ENCODE measurements around the gene GABRG3.

Gene GABRG3

DNA sequence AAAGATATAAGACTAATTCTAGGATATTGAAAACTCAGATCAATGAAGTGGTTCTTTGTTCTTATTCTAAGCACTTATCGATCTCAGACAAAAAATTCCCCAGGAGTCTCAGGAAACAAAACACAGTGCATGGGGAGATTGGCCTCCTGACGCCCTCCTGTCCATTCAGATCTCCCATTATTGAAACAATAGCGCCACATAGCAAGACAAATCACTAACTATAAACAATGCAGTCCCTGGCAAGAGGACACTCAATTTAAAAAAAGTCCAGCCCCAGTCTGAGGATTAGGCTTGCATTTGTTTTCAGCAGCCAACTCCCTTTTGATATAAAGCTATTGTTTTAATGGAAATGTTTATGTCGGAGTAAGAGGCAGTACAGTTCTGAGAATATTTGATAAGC, 528.2 kb downstream of the GABRG3 start:
- TF ChIP-seq, protein P1, sequence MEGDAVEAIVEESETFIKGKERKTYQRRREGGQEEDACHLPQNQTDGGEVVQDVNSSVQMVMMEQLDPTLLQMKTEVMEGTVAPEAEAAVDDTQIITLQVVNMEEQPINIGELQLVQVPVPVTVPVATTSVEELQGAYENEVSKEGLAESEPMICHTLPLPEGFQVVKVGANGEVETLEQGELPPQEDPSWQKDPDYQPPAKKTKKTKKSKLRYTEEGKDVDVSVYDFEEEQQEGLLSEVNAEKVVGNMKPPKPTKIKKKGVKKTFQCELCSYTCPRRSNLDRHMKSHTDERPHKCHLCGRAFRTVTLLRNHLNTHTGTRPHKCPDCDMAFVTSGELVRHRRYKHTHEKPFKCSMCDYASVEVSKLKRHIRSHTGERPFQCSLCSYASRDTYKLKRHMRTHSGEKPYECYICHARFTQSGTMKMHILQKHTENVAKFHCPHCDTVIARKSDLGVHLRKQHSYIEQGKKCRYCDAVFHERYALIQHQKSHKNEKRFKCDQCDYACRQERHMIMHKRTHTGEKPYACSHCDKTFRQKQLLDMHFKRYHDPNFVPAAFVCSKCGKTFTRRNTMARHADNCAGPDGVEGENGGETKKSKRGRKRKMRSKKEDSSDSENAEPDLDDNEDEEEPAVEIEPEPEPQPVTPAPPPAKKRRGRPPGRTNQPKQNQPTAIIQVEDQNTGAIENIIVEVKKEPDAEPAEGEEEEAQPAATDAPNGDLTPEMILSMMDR (IDR thresholded peaks at IDR 0.05; ENCODE audit: control insufficient read depth, insufficient read depth, low read depth, low read length, missing control alignments): no peak
- no peak overlapping the region for H3K4me3 ChIP-seq (ENCODE audit: control insufficient read depth, low read depth, low read length)
- no peak for DNase-seq (ENCODE audit: low read depth)

DNA sequence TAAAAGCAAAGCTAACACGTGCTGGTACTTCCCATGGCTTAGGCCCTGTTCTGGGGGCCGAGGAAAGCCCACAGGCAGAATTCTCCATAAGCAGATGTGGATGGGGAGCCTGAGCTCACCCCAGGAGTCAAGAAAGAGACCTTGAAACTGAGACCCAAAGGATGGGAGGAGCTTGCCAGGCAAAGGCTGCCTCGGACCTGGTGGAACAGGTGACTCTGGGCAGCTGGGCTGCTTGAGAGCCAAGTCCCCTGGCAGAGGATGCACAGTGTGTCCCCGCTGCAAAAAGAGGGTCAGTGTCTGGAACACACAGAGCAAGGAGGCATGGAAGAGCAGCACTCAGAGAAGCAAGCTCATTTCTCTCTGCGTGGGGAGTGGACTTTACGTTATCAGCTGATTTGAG, 528.7 kb downstream of the GABRG3 start:
- TF ChIP-seq, protein P1 (IDR thresholded peaks at IDR 0.05; ENCODE audit: control insufficient read depth, insufficient read depth, low read depth, low read length, missing control alignments): no peak
- DNase-seq (ENCODE audit: low read depth): no peak
- H3K4me3 ChIP-seq (ENCODE audit: control insufficient read depth, low read depth, low read length): no peak overlapping the region

DNA sequence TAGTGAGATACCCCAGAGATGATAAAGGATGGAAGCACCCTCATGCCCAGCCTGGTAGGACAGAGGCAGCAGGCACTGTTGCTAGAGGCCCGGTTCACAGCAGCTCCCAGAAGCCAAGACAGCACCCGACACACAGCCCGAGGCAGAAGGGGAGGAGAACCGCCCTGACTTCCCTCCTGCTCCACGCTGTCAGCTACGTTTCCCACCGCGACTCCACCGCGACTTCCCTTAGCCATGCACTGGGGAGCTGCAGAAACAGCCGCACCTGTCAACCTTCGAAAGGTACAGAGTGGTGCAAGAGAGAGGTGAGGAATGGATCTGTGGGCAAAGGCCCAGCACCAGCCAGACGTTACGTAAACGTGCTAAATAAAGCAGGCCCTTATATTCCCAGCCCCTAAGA, 529.2 kb downstream of the GABRG3 start:
- DNase-seq (ENCODE audit: low read depth): no peak

DNA sequence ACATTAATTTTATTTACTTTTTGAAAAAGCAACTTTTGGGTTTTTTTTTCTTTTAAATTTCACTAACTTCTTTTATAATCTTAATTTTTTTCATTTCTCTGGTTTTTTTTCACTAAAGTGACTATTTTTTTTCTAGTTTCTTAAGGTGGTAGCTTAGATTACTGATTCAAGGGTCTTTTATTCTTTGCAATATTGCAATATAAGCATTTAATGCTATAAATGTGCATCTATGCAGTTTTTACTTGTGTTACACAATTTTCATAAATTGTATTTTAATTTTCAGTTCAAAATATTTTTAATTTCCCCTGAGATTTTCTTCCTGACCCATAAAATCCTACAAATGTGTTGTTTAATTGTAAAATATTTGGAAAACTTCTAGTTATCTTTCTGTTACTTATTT, 535.8 kb downstream of the GABRG3 start:
- no peak for DNase-seq (ENCODE audit: low read depth)
- TF ChIP-seq, protein P1 (IDR thresholded peaks at IDR 0.05; ENCODE audit: control insufficient read depth, insufficient read depth, low read depth, low read length, missing control alignments): no peak
- H3K4me3 ChIP-seq (ENCODE audit: control insufficient read depth, low read depth, low read length): no peak overlapping the region

More for the DNA sequence above, 529.2 kb downstream of the GABRG3 start:
- TF ChIP-seq, protein P1 (IDR thresholded peaks at IDR 0.05; ENCODE audit: control insufficient read depth, insufficient read depth, low read depth, low read length, missing control alignments): no peak
- H3K4me3 ChIP-seq (ENCODE audit: control insufficient read depth, low read depth, low read length): no peak overlapping the region

DNA sequence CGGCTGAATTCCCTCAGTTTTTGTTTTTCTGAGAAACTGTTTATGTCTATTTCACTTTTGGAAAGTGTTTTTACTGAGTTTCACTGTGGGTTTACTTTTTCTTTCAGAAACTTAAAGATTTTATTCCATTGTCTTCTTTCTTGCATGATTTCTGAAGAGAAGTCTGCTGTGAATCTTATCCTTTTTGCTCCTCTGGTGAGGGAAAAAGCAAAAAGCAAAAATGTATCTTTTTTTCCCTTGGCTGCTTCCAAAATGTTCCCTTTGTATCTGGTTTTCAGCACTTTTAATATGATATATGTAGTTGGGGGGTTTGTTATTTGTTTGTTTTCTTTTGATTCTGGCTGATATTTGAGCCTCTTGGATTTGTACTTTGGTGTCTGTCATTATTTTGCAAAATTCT, 538.0 kb downstream of the GABRG3 start:
- no peak overlapping the region for H3K4me3 ChIP-seq (ENCODE audit: control insufficient read depth, low read depth, low read length)
- no peak for DNase-seq (ENCODE audit: low read depth)
- TF ChIP-seq, protein P1 (IDR thresholded peaks at IDR 0.05; ENCODE audit: control insufficient read depth, insufficient read depth, low read depth, low read length, missing control alignments): no peak

DNA sequence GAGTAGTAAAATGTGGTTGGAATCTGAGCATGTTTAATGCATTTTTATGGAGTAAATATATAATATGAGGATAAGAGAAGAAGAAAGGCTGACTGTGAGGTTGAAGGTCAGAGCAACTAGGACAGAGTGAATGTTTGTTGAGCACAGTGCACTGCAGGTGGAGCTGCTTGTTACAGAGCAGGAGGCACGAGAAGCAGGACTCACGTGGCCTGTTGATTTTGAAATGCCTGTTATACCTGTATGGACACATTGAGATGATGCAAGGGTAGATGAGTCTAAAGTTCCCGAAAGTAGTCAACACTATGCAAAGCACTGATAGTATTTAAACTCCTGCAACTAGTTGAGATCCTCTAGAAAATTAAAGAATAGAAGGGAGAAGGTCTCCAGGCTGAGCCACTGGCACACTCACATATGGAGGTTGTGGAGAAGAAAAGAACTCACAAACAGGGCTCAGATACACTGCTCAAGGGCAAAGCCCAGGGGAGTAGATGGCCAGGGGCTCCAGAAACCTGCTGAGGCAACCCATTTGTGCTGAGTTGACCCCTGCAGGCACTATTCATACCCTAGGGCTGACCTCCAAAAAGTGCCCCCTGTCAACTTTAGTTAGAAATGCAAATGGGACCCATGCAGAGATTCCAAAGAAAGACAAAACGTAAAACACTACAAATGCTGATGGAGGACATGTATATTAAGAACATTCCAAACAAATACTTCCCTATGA, 541.5 kb downstream of the GABRG3 start:
- TF ChIP-seq, protein P1 (IDR thresholded peaks at IDR 0.05; ENCODE audit: control insufficient read depth, insufficient read depth, low read depth, low read length, missing control alignments): no peak
- no peak for DNase-seq (ENCODE audit: low read depth)
- no peak overlapping the region for H3K4me3 ChIP-seq (ENCODE audit: control insufficient read depth, low read depth, low read length)
